BLaER1 treated with 17β-estradiol and CSF1 and Interleukin-3, amounts not matched to agents 10 nM and 100 nM (cell line): ENCODE measurements around the gene TTC9C.
A peak's percentile ranks its signal among the peaks of the same experiment; 100 is the strongest.

Experiments
- H3K27ac ChIP-seq, 11 experiments: shearing (Covaris generic); formaldehyde crosslinking; 2 replicates each; pipeline ENCODE4 v1.8.1; 2022
- H3K27me3 ChIP-seq, 11 experiments: shearing (Covaris generic); formaldehyde crosslinking; 2 replicates each; pipeline ENCODE4 v1.8.1; 2022
- H3K36me3 ChIP-seq, 11 experiments: shearing (Covaris generic); formaldehyde crosslinking; 2 replicates each; pipeline ENCODE4 v1.8.1; 2022
- H3K4me1 ChIP-seq, 10 experiments: shearing (Covaris generic); formaldehyde crosslinking; 2 replicates each; pipeline ENCODE4 v1.8.1; 2022
- H3K4me2 ChIP-seq, 11 experiments: shearing (Covaris generic); formaldehyde crosslinking; 2 replicates each; pipeline ENCODE4 v1.8.1; 2022
- H3K4me3 ChIP-seq, 10 experiments: shearing (Covaris generic); formaldehyde crosslinking; 2 replicates each; pipeline ENCODE4 v1.8.1; 2022
- H3K9ac ChIP-seq, 11 experiments: shearing (Covaris generic); formaldehyde crosslinking; 2 replicates each; pipeline ENCODE4 v1.8.1; 2022
- H3K9me3 ChIP-seq, 11 experiments: shearing (Covaris generic); formaldehyde crosslinking; replicated peaks in 1 of 11; 2 replicates each; pipeline ENCODE4 v1.8.1; 2022
- H4K20me1 ChIP-seq, 11 experiments: shearing (Covaris generic); formaldehyde crosslinking; 2 replicates each; pipeline ENCODE4 v1.8.1; 2022
- Cebpa-rat ChIP-seq, 11 experiments: shearing (Covaris generic); IDR thresholded peaks; 2 replicates each; pipeline ENCODE4 v1.8.1; 2022

TTC9C gene

GRCh38 chr11:62708793-62709192, 19.5 kb upstream of the TTC9C start:
- Histone ChIP-seq H3K4me1 (peaks cover 47 to 55% (median 51%) of the 10 kb centered on the region in 10 experiments), H3K9me3 (no peaks in the 10 kb centered on the region), H3K4me2 (peak overlapping the region; percentile 88 to 100 (median 98)), H3K9ac (peak overlapping the region; percentile 82 to 93 (median 91)), H3K27ac (peak overlapping the region; percentile 89 to 99 (median 96)), H3K4me3 (peak overlapping the region; percentile 58 to 73 (median 62)), H4K20me1 (no peaks in the 10 kb centered on the region), H3K27me3 (no peaks in the 10 kb centered on the region), H3K36me3 (peaks cover 37 to 62% (median 43%) of the 10 kb centered on the region in 11 experiments)
- no peak for TF ChIP-seq Cebpa-rat (IDR thresholded peaks at IDR 0.05)

GRCh38 chr11:62709247-62710000, 18.9 kb upstream of the TTC9C start:
- Histone ChIP-seq H3K4me2 (peak overlapping the region; percentile 88 to 100 (median 98)), H3K36me3 (peaks cover 43 to 63% (median 48%) of the 10 kb centered on the region in 11 experiments), H3K4me3 (peak overlapping the region; percentile 58 to 73 (median 62)), H3K27me3 (no peaks in the 10 kb centered on the region), H3K27ac (peak overlapping the region; percentile 89 to 99 (median 96)), H4K20me1 (no peaks in the 10 kb centered on the region), H3K9ac (peak overlapping the region; percentile 82 to 93 (median 91)), H3K4me1 (peaks cover 46 to 52% (median 50%) of the 10 kb centered on the region in 10 experiments), H3K9me3 (no peaks in the 10 kb centered on the region)
- TF ChIP-seq Cebpa-rat (IDR thresholded peaks at IDR 0.05) = no peak

GRCh38 chr11:62710001-62710345, 18.3 kb upstream of the TTC9C start:
- Histone ChIP-seq H3K36me3 (peaks cover 47 to 65% (median 52%) of the 10 kb centered on the region in 11 experiments), H3K27me3 (no peaks in the 10 kb centered on the region), H3K9me3 (no peaks in the 10 kb centered on the region), H3K9ac (peak overlapping the region; percentile 82 to 93 (median 91)), H3K4me1 (peaks cover 41 to 50% (median 46%) of the 10 kb centered on the region in 10 experiments), H3K4me2 (peak overlapping the region; percentile 88 to 100 (median 98)), H3K27ac (peak overlapping the region; percentile 89 to 99 (median 96)), H4K20me1 (no peaks in the 10 kb centered on the region), H3K4me3 (peak overlapping the region; percentile 58 to 73 (median 62))
- no peak for TF ChIP-seq Cebpa-rat (IDR thresholded peaks at IDR 0.05)

GRCh38 chr11:62712276-62712812, 15.9 kb upstream of the TTC9C start:
- peaks cover 24 to 30% (median 27%) of the 10 kb centered on the region in 10 experiments for H3K4me1 ChIP-seq
- no peak overlapping the region; a peak in 1 of 22 replicates for H3K27ac ChIP-seq
- H3K9ac ChIP-seq = no peak overlapping the region
- H3K4me2 ChIP-seq = no peak overlapping the region
- no peaks in the 10 kb centered on the region for H3K9me3 ChIP-seq
- TF ChIP-seq Cebpa-rat (IDR thresholded peaks at IDR 0.05) = no peak
- no peak overlapping the region for H3K4me3 ChIP-seq
- no peaks in the 10 kb centered on the region for H3K27me3 ChIP-seq
- H4K20me1 ChIP-seq = peaks cover 0 to 9% (median 3%) of the 10 kb centered on the region in 11 experiments; a peak in 8 of 22 replicates
- H3K36me3 ChIP-seq = peaks cover 70 to 79% (median 72%) of the 10 kb centered on the region in 11 experiments

GRCh38 chr11:62712861-62713260, 15.4 kb upstream of the TTC9C start:
- H4K20me1 ChIP-seq = peaks cover 0 to 14% (median 4%) of the 10 kb centered on the region in 11 experiments; a peak in 9 of 22 replicates
- H3K27ac ChIP-seq = peak overlapping the region in 1 of 11 experiments; percentile 11; a peak in 2 of 22 replicates
- peak overlapping the region in 1 of 11 experiments; percentile 3; a peak in 1 of 22 replicates for H3K9ac ChIP-seq
- peaks cover 19 to 25% (median 22%) of the 10 kb centered on the region in 10 experiments for H3K4me1 ChIP-seq
- no peaks in the 10 kb centered on the region for H3K9me3 ChIP-seq
- no peak for TF ChIP-seq Cebpa-rat (IDR thresholded peaks at IDR 0.05)
- peaks cover 75 to 83% (median 76%) of the 10 kb centered on the region in 11 experiments for H3K36me3 ChIP-seq
- H3K4me3 ChIP-seq = no peak overlapping the region
- no peak overlapping the region for H3K4me2 ChIP-seq
- H3K27me3 ChIP-seq = no peaks in the 10 kb centered on the region

- no peaks in the 10 kb centered on the region for H3K27me3 ChIP-seq
- no peak overlapping the region for H3K4me3 ChIP-seq
- peak overlapping the region in 2 of 11 experiments; percentile 0 to 11; a peak in 1 of 22 replicates for H3K27ac ChIP-seq
- H3K9me3 ChIP-seq = no peaks in the 10 kb centered on the region
- H3K36me3 ChIP-seq = peaks cover 80 to 84% (median 81%) of the 10 kb centered on the region in 11 experiments
- H4K20me1 ChIP-seq = peaks cover 0 to 19% (median 4%) of the 10 kb centered on the region in 11 experiments; a peak in 9 of 22 replicates
- TF ChIP-seq Cebpa-rat (IDR thresholded peaks at IDR 0.05) = no peak
- no peak overlapping the region for H3K4me2 ChIP-seq
- H3K4me1 ChIP-seq = peaks cover 14 to 20% (median 17%) of the 10 kb centered on the region in 10 experiments
- H3K9ac ChIP-seq = peak overlapping the region in 4 of 11 experiments; percentile 0 to 19 (median 11); a peak in 2 of 22 replicates
Observed at GRCh38 chr11:62713343-62713742, 14.9 kb upstream of the TTC9C start.

- Histone ChIP-seq H3K27ac (no peak overlapping the region), H4K20me1 (peaks cover 0 to 20% (median 4%) of the 10 kb centered on the region in 11 experiments; a peak in 9 of 22 replicates), H3K4me1 (peaks cover 0 to 4% (median under 1%) of the 10 kb centered on the region in 10 experiments; a peak in 7 of 20 replicates), H3K9ac (peak overlapping the region in 5 of 11 experiments; percentile 9 to 24 (median 15); a peak in 4 of 22 replicates), H3K9me3 (no peaks in the 10 kb centered on the region), H3K36me3 (peaks cover 96 to 100% (median 97%) of the 10 kb centered on the region in 11 experiments), H3K27me3 (no peaks in the 10 kb centered on the region), H3K4me2 (no peak overlapping the region), H3K4me3 (no peak overlapping the region)
- TF ChIP-seq Cebpa-rat (IDR thresholded peaks at IDR 0.05) = no peak
Observed at GRCh38 chr11:62715150-62716130, 12.8 kb upstream of the TTC9C start.

- Histone ChIP-seq H3K27ac (no peak overlapping the region; a peak in 1 of 22 replicates), H4K20me1 (peaks cover 0 to 20% (median 4%) of the 10 kb centered on the region in 11 experiments; a peak in 9 of 22 replicates), H3K4me3 (no peak overlapping the region), H3K9me3 (no peaks in the 10 kb centered on the region), H3K27me3 (no peaks in the 10 kb centered on the region), H3K9ac (peak overlapping the region in 4 of 11 experiments; percentile 3 to 26 (median 15); a peak in 1 of 22 replicates), H3K4me1 (peaks cover 0 to 4% (median 0%) of the 10 kb centered on the region in 10 experiments; a peak in 2 of 20 replicates), H3K4me2 (no peak overlapping the region), H3K36me3 (peaks cover 96 to 100% (median 97%) of the 10 kb centered on the region in 11 experiments)
- TF ChIP-seq Cebpa-rat (IDR thresholded peaks at IDR 0.05) = no peak
Observed at GRCh38 chr11:62716206-62716605, 12.1 kb upstream of the TTC9C start.
